Gastrocnemius medialis (tissue), 4 donors: ENCODE data around the gene PGBD4. TPM values are rescaled to one million over a fixed set of nuclear protein-coding genes. Genes with fewer than 3 reads are reported as not detected.

Experiments
- ATAC-seq, 2 donors: fragments of 150-250 bp; one replicate each; pipeline ENCODE4 v1.9.1; 2016
- DNase-seq, 2 donors: peaks; one replicate each; pipeline ENCODE4 v3.0.0-alpha.2; 2019
- H3K27ac ChIP-seq, 4 donors: fragments of 200-600 bp; sonication (generic); 1 replicate in 1 of 4; 2 replicates in 3 of 4; pipeline ENCODE4 v1.5.1; 2016 to 2018; ENCODE audit warnings: mild to moderate bottlenecking in 2 of 4, moderate library complexity in 1 of 4
- H3K27me3 ChIP-seq, 3 donors: fragments of 200-600 bp; sonication (generic) in 2 of 3; 1 replicate in 1 of 3; 2 replicates in 2 of 3; pipeline versions ENCODE4 v1.5.1 to v1.6.0; 2016 to 2019; ENCODE audit warnings: mild to moderate bottlenecking in 1 of 3, moderate library complexity in 1 of 3
- H3K36me3 ChIP-seq, 2 donors: fragments of 200-600 bp; sonication (generic) in 1 of 2; one replicate each; pipeline ENCODE4 v1.5.1; 2017 to 2018
- H3K4me1 ChIP-seq, 2 donors: fragments of 200-600 bp; sonication (generic) in 1 of 2; one replicate each; pipeline ENCODE4 v1.5.1; 2016 to 2017; ENCODE audit warnings: mild to moderate bottlenecking in 2 of 2
- H3K4me3 ChIP-seq, 4 donors: fragments of 200-600 bp; sonication (generic) in 3 of 4; 1 replicate in 1 of 4; 2 replicates in 3 of 4; pipeline ENCODE4 v1.5.1; 2016 to 2019; ENCODE audit warnings: mild to moderate bottlenecking in 2 of 4
- H3K9me3 ChIP-seq, 3 donors: fragments of 200-600 bp; sonication (generic) in 2 of 3; 1 replicate in 1 of 3; 2 replicates in 2 of 3; pipeline ENCODE4 v1.5.1; 2016 to 2019
- POLR2A ChIP-seq, 2 donors: fragments of 450-650 bp; IDR thresholded peaks; one replicate each; pipeline ENCODE4 v1.6.1; 2017; ENCODE audit warnings: antibody characterized with exemption in 2 of 2, mild to moderate bottlenecking in 2 of 2, moderate library complexity in 2 of 2
- in situ Hi-C, 4 donors: fragments of 200-750 bp; cut with MboI; loops; one replicate each; pipeline versions ENCODE4 v1.15.0 to v1.8.0; 2017; ENCODE audit warnings: low sequenced_read_pairs in 4 of 4
- intact Hi-C: fragments of 100-400 bp; cut with DNase I; formaldehyde crosslinking; loops from one replicate; pipeline ENCODE4 v1.15.1; 2023; ENCODE audit warnings: low total_unique reads
- total RNA-seq, 4 donors: library from RNA; depleted of rRNA; stranded (reverse); fragments of >200 nt; gene quantifications; one replicate each; pipeline versions ENCODE4 v1.1.0 to v1.2.3, GENCODE V29; 2016
- TF ChIP-seq, protein P1 (sequence below), 5 experiments: fragments of 450-650 bp in 3 of 5; fragments of 200-600 bp in 2 of 5; sonication (generic) in 2 of 5; IDR thresholded peaks in 4 of 5; conservative IDR thresholded peaks in 1 of 5; 1 replicate in 4 of 5; 2 replicates in 1 of 5; pipeline ENCODE4 v1.5.1; 2016 to 2019; ENCODE audit warnings: antibody characterized with exemption in 5 of 5, mild to moderate bottlenecking in 3 of 5, moderate library complexity in 3 of 5

Gene PGBD4
- total RNA-seq, 4 donors from 2014 or later: 0.73 to 1.9 (median 1.2) TPM

DNA sequence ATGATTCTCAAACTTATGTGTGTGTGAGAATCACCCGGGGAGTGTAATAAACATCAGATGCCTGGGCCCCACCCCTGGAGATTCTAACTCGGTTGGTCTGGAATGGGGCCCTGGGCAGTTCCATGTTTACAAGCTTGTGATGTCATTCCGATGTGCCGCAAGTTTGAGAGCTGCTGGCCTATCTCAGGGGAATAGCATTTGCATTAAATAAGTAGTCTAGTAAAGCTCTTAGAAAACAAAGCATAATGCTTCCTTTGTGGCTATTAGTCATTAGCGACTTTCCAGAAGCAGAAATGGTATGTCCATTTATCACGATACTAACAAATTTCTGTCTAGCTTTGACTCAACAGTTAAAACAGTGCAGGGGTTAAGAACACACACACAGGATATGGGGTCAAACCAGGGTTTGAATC is 20.9 kb downstream of the PGBD4 start:
- Histone ChIP-seq H3K27me3 (peaks cover 0 to 4% (median 2%) of the 10 kb centered on the region in 3 donors), H3K27ac (no peak overlapping the region), H3K4me1 (peaks cover 0 to 12% of the 10 kb centered on the region in 2 donors), H3K36me3 (no peaks in the 10 kb centered on the region), H3K9me3 (no peaks in the 10 kb centered on the region), H3K4me3 (no peak overlapping the region)
- in situ Hi-C loops (no loop called here), intact Hi-C loops (no loop called here)
- DNase-seq (no peak), ATAC-seq (no peak)
- no peak for TF ChIP-seq POLR2A (IDR thresholded peaks at IDR 0.05)
- TF ChIP-seq, protein P1, sequence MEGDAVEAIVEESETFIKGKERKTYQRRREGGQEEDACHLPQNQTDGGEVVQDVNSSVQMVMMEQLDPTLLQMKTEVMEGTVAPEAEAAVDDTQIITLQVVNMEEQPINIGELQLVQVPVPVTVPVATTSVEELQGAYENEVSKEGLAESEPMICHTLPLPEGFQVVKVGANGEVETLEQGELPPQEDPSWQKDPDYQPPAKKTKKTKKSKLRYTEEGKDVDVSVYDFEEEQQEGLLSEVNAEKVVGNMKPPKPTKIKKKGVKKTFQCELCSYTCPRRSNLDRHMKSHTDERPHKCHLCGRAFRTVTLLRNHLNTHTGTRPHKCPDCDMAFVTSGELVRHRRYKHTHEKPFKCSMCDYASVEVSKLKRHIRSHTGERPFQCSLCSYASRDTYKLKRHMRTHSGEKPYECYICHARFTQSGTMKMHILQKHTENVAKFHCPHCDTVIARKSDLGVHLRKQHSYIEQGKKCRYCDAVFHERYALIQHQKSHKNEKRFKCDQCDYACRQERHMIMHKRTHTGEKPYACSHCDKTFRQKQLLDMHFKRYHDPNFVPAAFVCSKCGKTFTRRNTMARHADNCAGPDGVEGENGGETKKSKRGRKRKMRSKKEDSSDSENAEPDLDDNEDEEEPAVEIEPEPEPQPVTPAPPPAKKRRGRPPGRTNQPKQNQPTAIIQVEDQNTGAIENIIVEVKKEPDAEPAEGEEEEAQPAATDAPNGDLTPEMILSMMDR (IDR thresholded peaks at IDR 0.05 in 4 of 5, conservative IDR thresholded peaks at IDR 0.05 in 1 of 5): no peak

DNA sequence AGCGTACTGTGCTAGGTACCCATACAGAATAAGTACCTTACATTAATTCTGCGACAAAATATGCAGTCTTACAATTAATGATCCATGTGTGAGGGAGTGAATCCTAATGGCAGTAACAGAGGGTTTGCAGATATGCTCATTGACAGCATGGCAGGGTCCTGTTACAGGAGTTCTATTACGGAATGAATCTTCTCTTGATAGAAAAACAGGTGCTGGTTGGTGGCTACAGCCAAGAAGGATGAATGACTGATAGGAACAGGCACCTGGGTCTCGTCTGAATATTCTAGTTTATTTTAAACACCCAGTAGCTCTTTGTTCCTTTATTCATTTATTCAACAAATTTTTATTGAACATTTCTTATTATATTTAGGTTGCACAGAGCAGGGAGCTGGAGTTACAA is 22.8 kb downstream of the PGBD4 start:
- H3K4me1 ChIP-seq: peaks cover 0 to 12% of the 10 kb centered on the region in 2 donors
- H3K36me3 ChIP-seq: no peaks in the 10 kb centered on the region
- H3K9me3 ChIP-seq: no peaks in the 10 kb centered on the region
- ATAC-seq: peak in 1 of 2 donors; percentile 56
- TF ChIP-seq, protein P1 (IDR thresholded peaks at IDR 0.05 in 4 of 5, conservative IDR thresholded peaks at IDR 0.05 in 1 of 5): no peak
- TF ChIP-seq POLR2A (IDR thresholded peaks at IDR 0.05): no peak
- no peak overlapping the region for H3K4me3 ChIP-seq
- intact Hi-C loops (no loop called here), in situ Hi-C loops (no loop called here)
- no peak overlapping the region for H3K27ac ChIP-seq
- H3K27me3 ChIP-seq: no peaks in the 10 kb centered on the region
- DNase-seq: no peak

DNA sequence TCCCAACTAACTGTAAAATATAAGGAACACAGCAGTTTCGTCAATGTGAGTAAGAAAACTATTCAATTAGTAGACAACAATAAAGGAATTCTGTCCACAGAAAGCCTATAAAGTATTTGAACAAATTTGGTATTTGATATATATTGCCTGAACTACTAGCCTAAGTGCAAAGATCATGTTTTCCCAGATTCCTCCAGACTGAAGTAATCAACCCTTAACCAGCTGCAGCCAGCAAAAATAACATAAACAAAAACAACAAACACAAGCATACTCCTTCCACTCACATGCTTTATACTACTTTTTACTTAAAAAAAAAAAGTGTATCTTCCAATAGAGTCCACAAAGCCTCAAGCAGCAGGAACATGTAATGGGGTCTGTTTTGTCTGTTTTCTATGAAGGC is 24.1 kb downstream of the PGBD4 start:
- intact Hi-C loops: no loop called here
- Histone ChIP-seq H3K4me3 (no peak overlapping the region), H3K27me3 (no peaks in the 10 kb centered on the region), H3K4me1 (peaks cover 0 to 12% of the 10 kb centered on the region in 2 donors), H3K9me3 (no peaks in the 10 kb centered on the region), H3K27ac (no peak overlapping the region), H3K36me3 (no peaks in the 10 kb centered on the region)
- TF ChIP-seq, protein P1 (IDR thresholded peaks at IDR 0.05 in 4 of 5, conservative IDR thresholded peaks at IDR 0.05 in 1 of 5): no peak
- no peak for TF ChIP-seq POLR2A (IDR thresholded peaks at IDR 0.05)
- DNase-seq: no peak
- in situ Hi-C loops: no loop called here
- no peak for ATAC-seq

DNA sequence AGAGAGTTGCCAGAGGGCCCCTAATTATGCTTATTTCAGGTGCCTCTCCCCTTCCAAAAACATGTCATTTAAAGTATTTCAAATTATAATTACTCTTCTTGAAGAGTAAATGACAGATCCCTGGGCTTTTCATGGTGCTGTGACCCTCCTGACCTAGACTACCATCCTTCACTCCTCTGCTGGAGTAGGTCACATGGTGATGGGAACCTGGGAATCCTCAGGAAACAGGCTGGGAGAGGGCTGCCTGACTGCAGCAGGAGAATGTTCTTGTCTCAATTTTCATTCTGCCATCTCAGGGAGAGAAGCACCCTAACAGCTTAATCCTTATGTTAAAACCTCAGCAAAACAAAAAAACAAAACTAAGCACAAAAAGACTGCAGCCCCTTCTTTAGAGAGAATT is 24.6 kb downstream of the PGBD4 start:
- Histone ChIP-seq H3K4me1 (peaks cover 0 to 12% of the 10 kb centered on the region in 2 donors), H3K36me3 (no peaks in the 10 kb centered on the region), H3K9me3 (no peaks in the 10 kb centered on the region), H3K27ac (no peak overlapping the region), H3K27me3 (no peaks in the 10 kb centered on the region), H3K4me3 (no peak overlapping the region)
- no peak for DNase-seq
- TF ChIP-seq POLR2A (IDR thresholded peaks at IDR 0.05): no peak
- TF ChIP-seq, protein P1 (IDR thresholded peaks at IDR 0.05 in 4 of 5, conservative IDR thresholded peaks at IDR 0.05 in 1 of 5): no peak
- intact Hi-C loops: no loop called here
- in situ Hi-C loops: no loop called here
- no peak for ATAC-seq

DNA sequence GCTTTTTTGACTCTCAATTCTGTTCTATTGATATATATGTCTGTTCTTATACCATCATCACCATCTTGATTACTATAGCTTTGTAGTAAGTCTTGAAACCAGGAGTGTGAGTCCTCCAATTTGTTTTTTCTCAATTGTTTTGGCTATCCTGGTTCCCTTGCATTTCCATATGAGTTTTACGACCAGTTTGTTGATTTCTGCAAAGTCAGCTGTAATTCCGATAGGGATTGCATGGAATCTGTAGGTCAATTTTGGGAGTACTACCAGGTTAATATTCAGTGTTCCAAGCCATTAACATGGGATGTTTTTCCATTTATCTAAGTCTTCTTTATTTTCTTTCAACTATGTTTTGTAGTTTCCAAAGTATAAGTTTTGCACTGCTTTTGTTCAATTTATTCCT is 27.0 kb downstream of the PGBD4 start:
- ATAC-seq: no peak
- H3K9me3 ChIP-seq: no peaks in the 10 kb centered on the region
- no peak for TF ChIP-seq POLR2A (IDR thresholded peaks at IDR 0.05)
- TF ChIP-seq, protein P1 (IDR thresholded peaks at IDR 0.05 in 4 of 5, conservative IDR thresholded peaks at IDR 0.05 in 1 of 5): no peak

More for the DNA sequence above, 27.0 kb downstream of the PGBD4 start:
- no peaks in the 10 kb centered on the region for H3K36me3 ChIP-seq
- intact Hi-C loops (no loop called here), in situ Hi-C loops (no loop called here)
- H3K27me3 ChIP-seq: no peaks in the 10 kb centered on the region
- peaks cover 0 to 20% of the 10 kb centered on the region in 2 donors for H3K4me1 ChIP-seq
- H3K4me3 ChIP-seq: no peak overlapping the region
- H3K27ac ChIP-seq: no peak overlapping the region
- DNase-seq: no peak
